GM23338 (cell line): Measurements from ENCODE around the gene DGLUCY. TPM values are rescaled to one million over a fixed set of nuclear protein-coding genes. Genes with fewer than 3 reads are reported as not detected.

ENCODE experiments used
- ATAC-seq: fragments of 200-7000 bp; cut with Tn5 transposase; 3 replicates; pipeline ENCODE4 v1.9.1; 2020
- DNase-seq: peaks from one replicate; pipeline ENCODE4 v3.0.0-alpha.2; 2015; ENCODE audit warnings: low spot score
- H2AFZ ChIP-seq: fragments of 200-600 bp; sonication (generic); 2 replicates; pipeline ENCODE4 v1.8.0; 2016; ENCODE audit warnings: antibody characterized with exemption, mild to moderate bottlenecking, moderate library complexity
- H3F3A ChIP-seq: fragments of 200-600 bp; sonication (generic); replicated peaks from 2 replicates; pipeline ENCODE4 v1.8.0; 2017; ENCODE audit warnings: antibody characterized with exemption, mixed run types, low read depth
- H3K27ac ChIP-seq: fragments of 200-600 bp; sonication (generic); 2 replicates; pipeline ENCODE4 v1.6.1; 2016; ENCODE audit warnings: low read depth
- H3K27me3 ChIP-seq: fragments of 200-600 bp; sonication (generic); 2 replicates; pipeline ENCODE4 v1.8.0; 2016; ENCODE audit warnings: mild to moderate bottlenecking, mixed run types, moderate library complexity; ENCODE audit not compliant: insufficient read depth
- H3K36me3 ChIP-seq: fragments of 200-600 bp; sonication (generic); 2 replicates; pipeline ENCODE4 v1.8.0; 2016; ENCODE audit warnings: mild to moderate bottlenecking; ENCODE audit not compliant: insufficient read depth
- H3K4me1 ChIP-seq: fragments of 200-600 bp; sonication (generic); 2 replicates; pipeline ENCODE4 v1.8.0; 2016; ENCODE audit warnings: mild to moderate bottlenecking, moderate library complexity; ENCODE audit not compliant: insufficient read depth
- H3K4me2 ChIP-seq: fragments of 200-600 bp; sonication (generic); 2 replicates; pipeline ENCODE4 v1.7.1; 2017; ENCODE audit warnings: mixed run types
- H3K4me3 ChIP-seq: fragments of 200-600 bp; sonication (generic); 2 replicates; pipeline ENCODE4 v1.6.1; 2016; ENCODE audit warnings: mixed run types
- H3K79me2 ChIP-seq: fragments of 200-600 bp; sonication (generic); replicated peaks from 2 replicates; pipeline ENCODE4 v1.8.0; 2017; ENCODE audit warnings: mild to moderate bottlenecking; ENCODE audit not compliant: insufficient read depth
- H3K9me2 ChIP-seq: fragments of 200-600 bp; sonication (generic); 2 replicates; pipeline ENCODE4 v1.8.0; 2017; ENCODE audit not compliant: insufficient read depth
- H4K20me1 ChIP-seq: fragments of 200-600 bp; sonication (generic); replicated peaks from 2 replicates; pipeline ENCODE4 v1.8.0; 2017; ENCODE audit warnings: mild to moderate bottlenecking; ENCODE audit not compliant: insufficient read depth
- H3K27ac Mint-ChIP-seq: 2 replicates; pipeline ENCODE4 v1.8.0; 2020; ENCODE audit warnings: inconsistent platforms, mild to moderate bottlenecking, moderate library complexity, mixed read lengths
- H3K27me3 Mint-ChIP-seq: 3 replicates; pipeline ENCODE4 v1.8.0; 2022; ENCODE audit warnings: low read depth, mild to moderate bottlenecking, moderate library complexity, mixed read lengths, inconsistent platforms; ENCODE audit not compliant: insufficient read depth, poor library complexity
- H3K36me3 Mint-ChIP-seq: 3 replicates; pipeline ENCODE4 v1.8.0; 2021; ENCODE audit warnings: low read depth, mild to moderate bottlenecking, inconsistent platforms, moderate library complexity, mixed read lengths
- H3K4me1 Mint-ChIP-seq: 3 replicates; pipeline ENCODE4 v1.8.0; 2020; ENCODE audit warnings: mild to moderate bottlenecking, inconsistent platforms, mixed read lengths
- H3K4me3 Mint-ChIP-seq: 3 replicates; pipeline ENCODE4 v1.8.0; 2021; ENCODE audit warnings: moderate library complexity, mild to moderate bottlenecking, inconsistent platforms, mixed read lengths
- H3K9me3 Mint-ChIP-seq: 3 replicates; pipeline ENCODE4 v1.8.0; 2020; ENCODE audit warnings: moderate library complexity, mild to moderate bottlenecking, inconsistent platforms, mixed read lengths
- JUNB ChIP-seq: IDR thresholded peaks from one replicate; pipeline ENCODE4 v1.6.1; 2016; ENCODE audit warnings: antibody characterized with exemption; ENCODE audit not compliant: unreplicated experiment
- NANOG ChIP-seq: IDR thresholded peaks from 2 replicates; pipeline ENCODE4 v1.6.1; 2016; ENCODE audit warnings: antibody characterized with exemption, borderline replicate concordance
- STAT1 ChIP-seq: IDR thresholded peaks from one replicate; pipeline ENCODE4 v1.6.1; 2016; ENCODE audit warnings: antibody characterized with exemption; ENCODE audit not compliant: unreplicated experiment
- ZNF114 ChIP-seq: fragments of 250-450 bp; sonication (Bioruptor Pico); IDR thresholded peaks from 2 replicates; pipeline ENCODE4 v1.5.0; 2020; ENCODE audit warnings: mild to moderate bottlenecking, moderate library complexity
- polyA plus RNA-seq: library from polyadenylated mRNA; unstranded; fragments of >200 nt; fragmentation: Nextera tagmentation; extraction: Ambion mirVana; gene quantifications from 2 replicates; pipeline ENCODE4 v1.2.1, GENCODE V29; 2016
- total RNA-seq: library from RNA; depleted of rRNA; stranded (reverse); fragments of >200 nt; shearing (Covaris generic); gene quantifications from 2 replicates; pipeline ENCODE4 v1.2.3, GENCODE V29; 2014
- TF ChIP-seq, protein P1 (sequence below): IDR thresholded peaks from one replicate; pipeline ENCODE4 v1.6.1; 2018; ENCODE audit warnings: antibody characterized with exemption; ENCODE audit not compliant: unreplicated experiment
- TF ChIP-seq, protein P2 (sequence below): IDR thresholded peaks from 2 replicates; pipeline ENCODE4 v1.6.1; 2016; ENCODE audit warnings: antibody characterized with exemption
- TF ChIP-seq, protein P3 (sequence below): fragments of 250-450 bp; sonication (Bioruptor Pico); IDR thresholded peaks from 2 replicates; pipeline ENCODE4 v1.5.0; 2020; ENCODE audit warnings: mild to moderate bottlenecking, moderate library complexity

The DGLUCY gene
- total and polyA plus RNA-seq, 2 experiments from 2014 or later, result 14.6 to 31.6 TPM

DNA sequence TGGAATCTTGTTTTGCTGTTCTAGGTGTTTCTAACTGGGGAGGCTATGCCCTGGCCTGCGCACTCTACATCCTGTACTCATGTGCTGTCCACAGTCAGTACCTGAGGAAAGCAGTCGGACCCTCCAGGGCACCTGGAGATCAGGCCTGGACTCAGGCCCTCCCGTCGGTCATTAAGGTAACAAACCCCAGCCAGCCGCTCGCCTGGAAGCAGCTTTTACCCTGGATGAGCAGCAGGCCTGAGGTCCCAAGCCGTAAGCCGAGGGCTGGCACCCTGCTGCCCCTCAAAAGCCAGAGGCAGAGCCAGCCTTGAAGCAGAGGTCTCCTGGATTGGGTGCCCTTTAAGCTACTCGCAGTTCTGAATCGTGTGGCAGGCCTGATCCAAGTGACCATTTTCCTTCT, 101.5 kb downstream of the DGLUCY start:
- no peak for DNase-seq

More for the DNA sequence above, 101.5 kb downstream of the DGLUCY start:
- H2AFZ ChIP-seq, result no peak overlapping the region
- no peak overlapping the region for H3K27ac ChIP-seq
- H4K20me1 ChIP-seq, result no peaks in the 10 kb centered on the region
- H3K36me3 ChIP-seq, result no peaks in the 10 kb centered on the region; the same call in none of the 2 replicates
- no peaks in the 10 kb centered on the region for H3K27me3 ChIP-seq
- H3F3A ChIP-seq, result no peaks in the 10 kb centered on the region
- Mint-ChIP-seq H3K27ac (no peak overlapping the region), H3K27me3 (peaks cover 2% of the 10 kb centered on the region), H3K4me1 (peaks cover 5% of the 10 kb centered on the region; the same call in 1 of the 3 replicates), H3K4me3 (no peak overlapping the region), H3K9me3 (no peaks in the 10 kb centered on the region), H3K36me3 (peaks cover 20% of the 10 kb centered on the region)
- TF ChIP-seq JUNB (no peak), NANOG (no peak), ZNF114 (CRISPR knock-in tag) (no peak), STAT1 (no peak)
- TF ChIP-seq, protein P1, sequence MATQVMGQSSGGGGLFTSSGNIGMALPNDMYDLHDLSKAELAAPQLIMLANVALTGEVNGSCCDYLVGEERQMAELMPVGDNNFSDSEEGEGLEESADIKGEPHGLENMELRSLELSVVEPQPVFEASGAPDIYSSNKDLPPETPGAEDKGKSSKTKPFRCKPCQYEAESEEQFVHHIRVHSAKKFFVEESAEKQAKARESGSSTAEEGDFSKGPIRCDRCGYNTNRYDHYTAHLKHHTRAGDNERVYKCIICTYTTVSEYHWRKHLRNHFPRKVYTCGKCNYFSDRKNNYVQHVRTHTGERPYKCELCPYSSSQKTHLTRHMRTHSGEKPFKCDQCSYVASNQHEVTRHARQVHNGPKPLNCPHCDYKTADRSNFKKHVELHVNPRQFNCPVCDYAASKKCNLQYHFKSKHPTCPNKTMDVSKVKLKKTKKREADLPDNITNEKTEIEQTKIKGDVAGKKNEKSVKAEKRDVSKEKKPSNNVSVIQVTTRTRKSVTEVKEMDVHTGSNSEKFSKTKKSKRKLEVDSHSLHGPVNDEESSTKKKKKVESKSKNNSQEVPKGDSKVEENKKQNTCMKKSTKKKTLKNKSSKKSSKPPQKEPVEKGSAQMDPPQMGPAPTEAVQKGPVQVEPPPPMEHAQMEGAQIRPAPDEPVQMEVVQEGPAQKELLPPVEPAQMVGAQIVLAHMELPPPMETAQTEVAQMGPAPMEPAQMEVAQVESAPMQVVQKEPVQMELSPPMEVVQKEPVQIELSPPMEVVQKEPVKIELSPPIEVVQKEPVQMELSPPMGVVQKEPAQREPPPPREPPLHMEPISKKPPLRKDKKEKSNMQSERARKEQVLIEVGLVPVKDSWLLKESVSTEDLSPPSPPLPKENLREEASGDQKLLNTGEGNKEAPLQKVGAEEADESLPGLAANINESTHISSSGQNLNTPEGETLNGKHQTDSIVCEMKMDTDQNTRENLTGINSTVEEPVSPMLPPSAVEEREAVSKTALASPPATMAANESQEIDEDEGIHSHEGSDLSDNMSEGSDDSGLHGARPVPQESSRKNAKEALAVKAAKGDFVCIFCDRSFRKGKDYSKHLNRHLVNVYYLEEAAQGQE, result no peak
- TF ChIP-seq, protein P2, sequence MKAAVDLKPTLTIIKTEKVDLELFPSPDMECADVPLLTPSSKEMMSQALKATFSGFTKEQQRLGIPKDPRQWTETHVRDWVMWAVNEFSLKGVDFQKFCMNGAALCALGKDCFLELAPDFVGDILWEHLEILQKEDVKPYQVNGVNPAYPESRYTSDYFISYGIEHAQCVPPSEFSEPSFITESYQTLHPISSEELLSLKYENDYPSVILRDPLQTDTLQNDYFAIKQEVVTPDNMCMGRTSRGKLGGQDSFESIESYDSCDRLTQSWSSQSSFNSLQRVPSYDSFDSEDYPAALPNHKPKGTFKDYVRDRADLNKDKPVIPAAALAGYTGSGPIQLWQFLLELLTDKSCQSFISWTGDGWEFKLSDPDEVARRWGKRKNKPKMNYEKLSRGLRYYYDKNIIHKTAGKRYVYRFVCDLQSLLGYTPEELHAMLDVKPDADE, result no peak
- TF ChIP-seq, protein P3, sequence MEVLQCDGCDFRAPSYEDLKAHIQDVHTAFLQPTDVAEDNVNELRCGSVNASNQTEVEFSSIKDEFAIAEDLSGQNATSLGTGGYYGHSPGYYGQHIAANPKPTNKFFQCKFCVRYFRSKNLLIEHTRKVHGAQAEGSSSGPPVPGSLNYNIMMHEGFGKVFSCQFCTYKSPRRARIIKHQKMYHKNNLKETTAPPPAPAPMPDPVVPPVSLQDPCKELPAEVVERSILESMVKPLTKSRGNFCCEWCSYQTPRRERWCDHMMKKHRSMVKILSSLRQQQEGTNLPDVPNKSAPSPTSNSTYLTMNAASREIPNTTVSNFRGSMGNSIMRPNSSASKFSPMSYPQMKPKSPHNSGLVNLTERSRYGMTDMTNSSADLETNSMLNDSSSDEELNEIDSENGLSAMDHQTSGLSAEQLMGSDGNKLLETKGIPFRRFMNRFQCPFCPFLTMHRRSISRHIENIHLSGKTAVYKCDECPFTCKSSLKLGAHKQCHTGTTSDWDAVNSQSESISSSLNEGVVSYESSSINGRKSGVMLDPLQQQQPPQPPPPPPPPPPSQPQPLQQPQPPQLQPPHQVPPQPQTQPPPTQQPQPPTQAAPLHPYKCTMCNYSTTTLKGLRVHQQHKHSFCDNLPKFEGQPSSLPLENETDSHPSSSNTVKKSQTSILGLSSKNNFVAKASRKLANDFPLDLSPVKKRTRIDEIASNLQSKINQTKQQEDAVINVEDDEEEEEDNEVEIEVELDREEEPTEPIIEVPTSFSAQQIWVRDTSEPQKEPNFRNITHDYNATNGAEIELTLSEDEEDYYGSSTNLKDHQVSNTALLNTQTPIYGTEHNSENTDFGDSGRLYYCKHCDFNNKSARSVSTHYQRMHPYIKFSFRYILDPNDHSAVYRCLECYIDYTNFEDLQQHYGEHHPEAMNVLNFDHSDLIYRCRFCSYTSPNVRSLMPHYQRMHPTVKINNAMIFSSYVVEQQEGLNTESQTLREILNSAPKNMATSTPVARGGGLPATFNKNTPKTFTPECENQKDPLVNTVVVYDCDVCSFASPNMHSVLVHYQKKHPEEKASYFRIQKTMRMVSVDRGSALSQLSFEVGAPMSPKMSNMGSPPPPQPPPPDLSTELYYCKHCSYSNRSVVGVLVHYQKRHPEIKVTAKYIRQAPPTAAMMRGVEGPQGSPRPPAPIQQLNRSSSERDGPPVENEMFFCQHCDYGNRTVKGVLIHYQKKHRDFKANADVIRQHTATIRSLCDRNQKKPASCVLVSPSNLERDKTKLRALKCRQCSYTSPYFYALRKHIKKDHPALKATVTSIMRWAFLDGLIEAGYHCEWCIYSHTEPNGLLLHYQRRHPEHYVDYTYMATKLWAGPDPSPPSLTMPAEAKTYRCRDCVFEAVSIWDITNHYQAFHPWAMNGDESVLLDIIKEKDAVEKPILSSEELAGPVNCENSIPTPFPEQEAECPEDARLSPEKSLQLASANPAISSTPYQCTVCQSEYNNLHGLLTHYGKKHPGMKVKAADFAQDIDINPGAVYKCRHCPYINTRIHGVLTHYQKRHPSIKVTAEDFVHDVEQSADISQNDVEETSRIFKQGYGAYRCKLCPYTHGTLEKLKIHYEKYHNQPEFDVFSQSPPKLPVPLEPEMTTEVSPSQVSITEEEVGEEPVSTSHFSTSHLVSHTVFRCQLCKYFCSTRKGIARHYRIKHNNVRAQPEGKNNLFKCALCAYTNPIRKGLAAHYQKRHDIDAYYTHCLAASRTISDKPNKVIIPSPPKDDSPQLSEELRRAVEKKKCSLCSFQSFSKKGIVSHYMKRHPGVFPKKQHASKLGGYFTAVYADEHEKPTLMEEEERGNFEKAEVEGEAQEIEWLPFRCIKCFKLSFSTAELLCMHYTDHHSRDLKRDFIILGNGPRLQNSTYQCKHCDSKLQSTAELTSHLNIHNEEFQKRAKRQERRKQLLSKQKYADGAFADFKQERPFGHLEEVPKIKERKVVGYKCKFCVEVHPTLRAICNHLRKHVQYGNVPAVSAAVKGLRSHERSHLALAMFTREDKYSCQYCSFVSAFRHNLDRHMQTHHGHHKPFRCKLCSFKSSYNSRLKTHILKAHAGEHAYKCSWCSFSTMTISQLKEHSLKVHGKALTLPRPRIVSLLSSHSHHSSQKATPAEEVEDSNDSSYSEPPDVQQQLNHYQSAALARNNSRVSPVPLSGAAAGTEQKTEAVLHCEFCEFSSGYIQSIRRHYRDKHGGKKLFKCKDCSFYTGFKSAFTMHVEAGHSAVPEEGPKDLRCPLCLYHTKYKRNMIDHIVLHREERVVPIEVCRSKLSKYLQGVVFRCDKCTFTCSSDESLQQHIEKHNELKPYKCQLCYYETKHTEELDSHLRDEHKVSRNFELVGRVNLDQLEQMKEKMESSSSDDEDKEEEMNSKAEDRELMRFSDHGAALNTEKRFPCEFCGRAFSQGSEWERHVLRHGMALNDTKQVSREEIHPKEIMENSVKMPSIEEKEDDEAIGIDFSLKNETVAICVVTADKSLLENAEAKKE (CRISPR knock-in tag), result no peak
- H3K9me2 ChIP-seq, result no peaks in the 10 kb centered on the region
- no peak overlapping the region for H3K4me3 ChIP-seq
- H3K4me2 ChIP-seq, result no peak overlapping the region
- no peaks in the 10 kb centered on the region for H3K79me2 ChIP-seq
- H3K4me1 ChIP-seq, result no peaks in the 10 kb centered on the region
- ATAC-seq, result no peak
